Measurements from ENCODE around the gene TPCN1. TPM values are rescaled to one million over a fixed set of nuclear protein-coding genes. Genes with fewer than 3 reads are reported as not detected.

TPCN1 gene
- total RNA-seq, 1 experiment from 2014 or later, result 7.6 TPM

GRCh38 chr12:113273053-113273725 lies 51.9 kb downstream of the TPCN1 start:
- no peak for DNase-seq (ENCODE audit: low read depth in 1 of 2, low spot score in 2 of 2)
- H3K27me3 ChIP-seq (replicated peaks), result no peaks in the 10 kb centered on the region
- H3K36me3 ChIP-seq, result peaks cover 3% of the 10 kb centered on the region; the same call in 1 of the 2 replicates
- no peaks in the 10 kb centered on the region for H3K9me3 ChIP-seq (replicated peaks)
- H3K4me3 ChIP-seq, result no peak overlapping the region
- no peak overlapping the region for H3K27ac ChIP-seq
- peaks cover 32% of the 10 kb centered on the region for H3K4me1 ChIP-seq (replicated peaks)

GRCh38 chr12:113274848-113275247 lies 53.6 kb downstream of the TPCN1 start:
- Histone ChIP-seq H3K36me3 (peaks cover 3% of the 10 kb centered on the region; the same call in 1 of the 2 replicates), H3K27ac (no peak overlapping the region), H3K4me1 (replicated peaks) (peaks cover 32% of the 10 kb centered on the region), H3K27me3 (replicated peaks) (no peaks in the 10 kb centered on the region), H3K4me3 (no peak overlapping the region), H3K9me3 (replicated peaks) (no peaks in the 10 kb centered on the region)
- DNase-seq (ENCODE audit: low read depth in 1 of 2, low spot score in 2 of 2), result no peak

GRCh38 chr12:113276306-113276705 lies 55.0 kb downstream of the TPCN1 start:
- no peaks in the 10 kb centered on the region for H3K27me3 ChIP-seq (replicated peaks)
- H3K9me3 ChIP-seq (replicated peaks), result no peaks in the 10 kb centered on the region
- H3K36me3 ChIP-seq, result peaks cover 3% of the 10 kb centered on the region; the same call in 1 of the 2 replicates
- DNase-seq (ENCODE audit: low read depth in 1 of 2, low spot score in 2 of 2), result peak; percentile 64
- H3K4me1 ChIP-seq (replicated peaks), result peaks cover 41% of the 10 kb centered on the region
- H3K4me3 ChIP-seq, result no peak overlapping the region
- peak overlapping the region; percentile 72 for H3K27ac ChIP-seq

GRCh38 chr12:113276946-113277500 lies 55.8 kb downstream of the TPCN1 start:
- H3K36me3 ChIP-seq, result peaks cover 3% of the 10 kb centered on the region; the same call in 1 of the 2 replicates
- H3K9me3 ChIP-seq (replicated peaks), result no peaks in the 10 kb centered on the region
- no peak for DNase-seq (ENCODE audit: low read depth in 1 of 2, low spot score in 2 of 2)
- H3K4me1 ChIP-seq (replicated peaks), result peaks cover 37% of the 10 kb centered on the region
- H3K27ac ChIP-seq, result 0 out of 2 replicates have a peak overlapping the region, but pooled peaks have one; percentile 72
- H3K4me3 ChIP-seq, result no peak overlapping the region
- H3K27me3 ChIP-seq (replicated peaks), result no peaks in the 10 kb centered on the region

- peaks cover 32% of the 10 kb centered on the region for H3K4me1 ChIP-seq (replicated peaks)
Measured at GRCh38 chr12:113277511-113277910, 56.2 kb downstream of the TPCN1 start.

GRCh38 chr12:113278141-113278540 lies 56.9 kb downstream of the TPCN1 start:
- no peak overlapping the region for H3K27ac ChIP-seq
- H3K4me1 ChIP-seq (replicated peaks), result peaks cover 32% of the 10 kb centered on the region
- H3K27me3 ChIP-seq (replicated peaks), result no peaks in the 10 kb centered on the region
- no peak for DNase-seq (ENCODE audit: low read depth in 1 of 2, low spot score in 2 of 2)
- H3K36me3 ChIP-seq, result peaks cover 3% of the 10 kb centered on the region; the same call in 1 of the 2 replicates
- no peak overlapping the region for H3K4me3 ChIP-seq
- no peaks in the 10 kb centered on the region for H3K9me3 ChIP-seq (replicated peaks)

More at GRCh38 chr12:113277511-113277910, 56.2 kb downstream of the TPCN1 start:
- Histone ChIP-seq H3K27ac (no peak overlapping the region), H3K27me3 (replicated peaks) (no peaks in the 10 kb centered on the region), H3K9me3 (replicated peaks) (no peaks in the 10 kb centered on the region), H3K4me3 (no peak overlapping the region), H3K36me3 (peaks cover 3% of the 10 kb centered on the region; the same call in 1 of the 2 replicates)
- DNase-seq (ENCODE audit: low read depth in 1 of 2, low spot score in 2 of 2), result no peak

- peaks cover under 1% of the 10 kb centered on the region; the same call in 1 of the 2 replicates for H3K36me3 ChIP-seq
- H3K4me1 ChIP-seq (replicated peaks), result peaks cover 32% of the 10 kb centered on the region
- no peaks in the 10 kb centered on the region for H3K9me3 ChIP-seq (replicated peaks)
- DNase-seq (ENCODE audit: low read depth in 1 of 2, low spot score in 2 of 2), result no peak
- no peaks in the 10 kb centered on the region for H3K27me3 ChIP-seq (replicated peaks)
- no peak overlapping the region for H3K27ac ChIP-seq
- no peak overlapping the region for H3K4me3 ChIP-seq
Measured at GRCh38 chr12:113278633-113279032, 57.4 kb downstream of the TPCN1 start.

GRCh38 chr12:113284751-113285150 lies 63.5 kb downstream of the TPCN1 start:
- Histone ChIP-seq H3K36me3 (0 out of 2 replicates have a peak, but pooled peaks cover 3% of the 10 kb centered on the region), H3K27me3 (replicated peaks) (no peaks in the 10 kb centered on the region), H3K4me3 (no peak overlapping the region), H3K27ac (no peak overlapping the region), H3K4me1 (replicated peaks) (peaks cover 35% of the 10 kb centered on the region), H3K9me3 (replicated peaks) (no peaks in the 10 kb centered on the region)
- DNase-seq (ENCODE audit: low read depth in 1 of 2, low spot score in 2 of 2), result no peak

GRCh38 chr12:113285679-113286610 lies 64.7 kb downstream of the TPCN1 start:
- Histone ChIP-seq H3K27me3 (replicated peaks) (no peaks in the 10 kb centered on the region), H3K36me3 (0 out of 2 replicates have a peak, but pooled peaks cover 3% of the 10 kb centered on the region), H3K27ac (peak overlapping the region; percentile 50), H3K4me1 (replicated peaks) (peaks cover 30% of the 10 kb centered on the region), H3K4me3 (no peak overlapping the region), H3K9me3 (replicated peaks) (no peaks in the 10 kb centered on the region)
- peak; percentile 82 to 87 for DNase-seq (ENCODE audit: low read depth in 1 of 2, low spot score in 2 of 2)

GRCh38 chr12:113286712-113287111 lies 65.4 kb downstream of the TPCN1 start:
- H3K36me3 ChIP-seq, result 0 out of 2 replicates have a peak, but pooled peaks cover 3% of the 10 kb centered on the region
- H3K9me3 ChIP-seq (replicated peaks), result no peaks in the 10 kb centered on the region
- DNase-seq (ENCODE audit: low read depth in 1 of 2, low spot score in 2 of 2), result no peak
- peak overlapping the region; percentile 50 for H3K27ac ChIP-seq
- H3K4me1 ChIP-seq (replicated peaks), result peaks cover 23% of the 10 kb centered on the region
- H3K4me3 ChIP-seq, result no peak overlapping the region
- no peaks in the 10 kb centered on the region for H3K27me3 ChIP-seq (replicated peaks)

GRCh38 chr12:113287146-113287898 lies 66.1 kb downstream of the TPCN1 start:
- Histone ChIP-seq H3K4me3 (no peak overlapping the region), H3K9me3 (replicated peaks) (no peaks in the 10 kb centered on the region), H3K27ac (no peak overlapping the region; the same call in 1 of the 2 replicates), H3K36me3 (0 out of 2 replicates have a peak, but pooled peaks cover 3% of the 10 kb centered on the region), H3K27me3 (replicated peaks) (no peaks in the 10 kb centered on the region), H3K4me1 (replicated peaks) (peaks cover 23% of the 10 kb centered on the region)
- no peak for DNase-seq (ENCODE audit: low read depth in 1 of 2, low spot score in 2 of 2)

- Histone ChIP-seq H3K4me3 (no peak overlapping the region), H3K9me3 (replicated peaks) (no peaks in the 10 kb centered on the region), H3K27me3 (replicated peaks) (no peaks in the 10 kb centered on the region), H3K27ac (no peak overlapping the region), H3K36me3 (0 out of 2 replicates have a peak, but pooled peaks cover 3% of the 10 kb centered on the region), H3K4me1 (replicated peaks) (peaks cover 23% of the 10 kb centered on the region)
- DNase-seq (ENCODE audit: low read depth in 1 of 2, low spot score in 2 of 2), result no peak
Measured at GRCh38 chr12:113287899-113288282, 66.6 kb downstream of the TPCN1 start.

- Histone ChIP-seq H3K4me3 (no peak overlapping the region), H3K9me3 (replicated peaks) (no peaks in the 10 kb centered on the region), H3K36me3 (0 out of 2 replicates have a peak, but pooled peaks cover 3% of the 10 kb centered on the region), H3K27me3 (replicated peaks) (no peaks in the 10 kb centered on the region), H3K4me1 (replicated peaks) (peaks cover 23% of the 10 kb centered on the region), H3K27ac (no peak overlapping the region)
- no peak for DNase-seq (ENCODE audit: low read depth in 1 of 2, low spot score in 2 of 2)
Measured at GRCh38 chr12:113289361-113289760, 68.1 kb downstream of the TPCN1 start.
